ENCODE results near the gene TUG1.

- TF ChIP-seq CTCF (IDR thresholded peaks at IDR 0.05), result no peak
- TF ChIP-seq POLR2A (IDR thresholded peaks at IDR 0.05), result no peak
- TF ChIP-seq EP300 (IDR thresholded peaks at IDR 0.05), result no peak
These were observed 23.4 kb upstream of the TUG1 start for GRCh38 chr22:30945653-30946052.

Data from tibial nerve (tissue), 4 donors.